ENCODE data around the gene PRAMEF20. TPM values are rescaled to one million over a fixed set of nuclear protein-coding genes. Genes with fewer than 3 reads are reported as not detected.
"Not testable (repeated sequence)": the region's sequence is repeated elsewhere in the genome, so short reads cannot be mapped to it uniquely, and the experiment has no call there.

Gene PRAMEF20
- total RNA-seq, result not detected
- long read RNA-seq, result 0 reads

DNA sequence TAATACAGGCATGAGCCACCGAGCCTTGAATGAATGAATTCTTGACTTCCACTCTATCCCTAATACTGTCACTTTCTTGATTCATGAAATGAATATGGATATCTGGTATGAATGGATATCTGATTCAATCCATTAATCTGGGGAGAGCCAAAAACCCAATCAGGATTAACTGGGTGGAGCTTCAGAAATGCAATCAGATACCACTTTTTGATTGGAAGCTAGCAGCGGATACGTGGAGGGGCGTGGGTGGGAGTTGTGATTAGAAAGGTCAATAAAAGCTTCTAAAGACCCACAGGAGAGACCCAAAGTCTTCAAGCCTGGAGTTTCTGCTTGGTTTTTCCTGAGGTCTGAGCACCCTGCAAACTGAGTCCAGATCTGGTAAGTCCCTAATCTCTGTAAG lies at the start of gene PRAMEF20:
Gene PRAMEF20 (plus strand): TSS at position 301 of the 400 bp plus-strand sequence. CDS start 5,905 bp downstream, outside the sequence.
- DNase-seq (ENCODE audit: low spot score); intact Hi-C loops (cut with DNase I): not testable (repeated sequence)

- intact Hi-C loops (cut with DNase I); DNase-seq (ENCODE audit: low spot score): not testable (repeated sequence)
Observed at GRCh38 chr1:13362364-13362763, 47.9 kb upstream of the PRAMEF20 start.

- intact Hi-C loops (cut with DNase I); DNase-seq (ENCODE audit: low spot score): not testable (repeated sequence)
Observed at GRCh38 chr1:13364928-13365327, 45.3 kb upstream of the PRAMEF20 start.

- intact Hi-C loops (cut with DNase I); DNase-seq (ENCODE audit: low spot score): not testable (repeated sequence)
Observed at GRCh38 chr1:13366536-13366935, 43.7 kb upstream of the PRAMEF20 start.

DNA sequence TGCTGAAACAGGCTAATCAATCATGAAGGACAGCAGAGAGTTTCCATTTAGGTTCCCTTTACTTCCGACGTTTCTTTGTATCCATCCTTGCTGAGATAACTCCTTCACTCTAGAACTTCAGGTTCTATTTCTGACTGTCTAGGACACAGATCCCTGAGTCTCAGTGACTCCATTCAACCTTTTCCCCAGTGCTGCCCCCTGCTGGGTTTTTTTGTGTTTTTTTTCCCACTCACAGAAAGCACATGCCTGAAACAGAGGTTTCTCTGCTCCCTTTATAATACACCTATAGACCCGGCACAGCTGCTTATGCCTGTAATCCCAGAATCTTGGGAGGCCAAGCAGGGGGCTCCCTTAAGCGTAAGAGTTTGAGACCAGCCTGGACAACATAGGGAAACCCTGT lies 41.7 kb upstream of the PRAMEF20 start:
- intact Hi-C loops (cut with DNase I); DNase-seq (ENCODE audit: low spot score): not testable (repeated sequence)

GRCh38 chr1:13378983-13379382 lies 31.3 kb upstream of the PRAMEF20 start:
- intact Hi-C loops (cut with DNase I), result not testable (repeated sequence)

GRCh38 chr1:13380380-13380779 lies 29.9 kb upstream of the PRAMEF20 start:
- intact Hi-C loops (cut with DNase I); DNase-seq (ENCODE audit: low spot score): not testable (repeated sequence)

More at GRCh38 chr1:13378983-13379382, 31.3 kb upstream of the PRAMEF20 start:
- not testable (repeated sequence) for DNase-seq (ENCODE audit: low spot score)

DNA sequence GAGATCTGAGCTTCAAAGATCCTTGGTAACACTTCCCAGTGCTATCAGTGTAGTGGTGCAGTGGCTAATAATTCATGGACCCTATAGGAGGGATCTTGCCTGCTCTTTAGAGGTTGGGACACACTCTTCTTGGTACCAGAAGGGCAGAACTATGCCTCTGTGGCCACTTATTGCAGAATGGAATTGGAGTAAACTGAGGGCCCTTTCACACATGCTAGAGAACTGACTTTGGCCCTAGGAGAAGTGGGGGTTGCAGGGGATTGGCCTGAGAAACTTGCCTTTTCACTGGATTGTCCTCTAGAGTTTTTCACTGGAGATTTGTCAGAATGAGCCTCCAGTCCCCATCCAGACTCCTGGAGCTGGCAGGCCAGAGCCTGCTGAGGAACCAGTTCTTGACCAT lies 20.9 kb upstream of the PRAMEF20 start, which contains the start of gene PRAMEF17:
Gene PRAMEF17 (plus strand): TSS at position 301 of the 400 bp plus-strand sequence. CDS start 26 bp downstream, at position 327.
- intact Hi-C loops (cut with DNase I); DNase-seq (ENCODE audit: low spot score): not testable (repeated sequence)

DNA sequence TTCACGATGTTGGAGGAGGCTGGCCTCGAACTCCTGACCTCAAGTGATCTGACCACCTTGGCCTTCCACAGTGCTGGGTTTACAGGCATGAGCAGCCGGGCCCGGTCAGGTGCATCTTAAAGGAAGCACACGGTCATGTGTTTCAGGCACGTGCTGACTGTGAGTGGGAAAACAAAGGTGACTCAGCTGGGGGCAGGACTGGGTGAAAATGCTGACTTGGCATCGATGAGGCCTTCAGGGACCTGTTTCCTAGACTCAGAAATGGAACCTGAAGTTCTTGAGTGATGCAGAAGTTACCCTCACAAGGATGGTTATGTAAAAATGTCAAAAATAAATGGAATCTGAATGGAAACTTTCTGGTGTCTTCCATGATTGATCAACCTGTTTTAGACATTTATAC lies 17.2 kb upstream of the PRAMEF20 start:
- DNase-seq (ENCODE audit: low spot score); intact Hi-C loops (cut with DNase I): not testable (repeated sequence)

DNA sequence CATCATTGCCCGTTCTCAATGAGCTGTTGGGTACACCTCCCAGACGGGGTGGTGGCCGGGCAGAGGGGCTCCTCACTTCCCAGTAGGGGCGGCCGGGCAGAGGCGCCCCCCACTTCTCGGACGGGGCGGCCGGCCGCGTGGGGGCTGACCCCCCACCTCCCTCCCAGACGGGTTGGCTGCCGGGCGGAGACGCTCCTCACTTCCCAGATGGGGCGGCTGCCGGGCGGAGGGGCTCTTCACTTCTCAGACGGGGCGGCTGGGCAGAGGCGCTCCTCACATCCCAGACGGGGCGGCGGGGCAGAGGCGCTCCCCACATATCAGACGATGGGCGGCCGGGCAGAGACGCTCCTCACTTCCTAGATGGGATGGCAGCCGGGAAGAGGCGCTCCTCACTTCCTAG lies 15.5 kb upstream of the PRAMEF20 start:
- intact Hi-C loops (cut with DNase I); DNase-seq (ENCODE audit: low spot score): not testable (repeated sequence)

- intact Hi-C loops (cut with DNase I), result not testable (repeated sequence)
Observed at GRCh38 chr1:13395311-13395710, 14.9 kb upstream of the PRAMEF20 start.

DNA sequence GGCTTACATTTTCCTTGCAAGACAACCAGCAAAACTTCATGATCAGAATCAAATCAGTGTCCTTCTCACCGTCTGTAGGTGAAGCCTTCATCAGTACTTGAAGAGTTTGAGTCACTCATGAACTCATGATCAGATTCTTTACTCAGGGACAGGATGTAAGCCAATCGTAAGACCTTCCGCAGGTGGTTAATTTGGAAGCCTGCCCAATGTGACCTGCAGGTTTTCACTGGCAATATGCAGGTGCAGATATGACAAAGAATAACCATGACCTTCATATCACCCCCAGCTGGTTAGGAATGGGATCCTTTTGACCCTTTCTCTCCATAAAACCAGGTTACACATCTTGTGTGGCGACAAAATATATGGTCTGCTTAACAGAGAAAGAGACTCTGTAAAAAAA lies 2.4 kb upstream of the PRAMEF20 start:
- DNase-seq (ENCODE audit: low spot score), result no peak
- intact Hi-C loops (cut with DNase I), result no loop called here

More at GRCh38 chr1:13395311-13395710, 14.9 kb upstream of the PRAMEF20 start:
- not testable (repeated sequence) for DNase-seq (ENCODE audit: low spot score)

- intact Hi-C loops (cut with DNase I), result no loop called here
- DNase-seq (ENCODE audit: low spot score), result no peak
Observed at GRCh38 chr1:13430495-13430894, 20.2 kb downstream of the PRAMEF20 start.

GRCh38 chr1:13432251-13432650 lies 22.0 kb downstream of the PRAMEF20 start:
- DNase-seq (ENCODE audit: low spot score), result no peak
- intact Hi-C loops (cut with DNase I), result no loop called here

DNA sequence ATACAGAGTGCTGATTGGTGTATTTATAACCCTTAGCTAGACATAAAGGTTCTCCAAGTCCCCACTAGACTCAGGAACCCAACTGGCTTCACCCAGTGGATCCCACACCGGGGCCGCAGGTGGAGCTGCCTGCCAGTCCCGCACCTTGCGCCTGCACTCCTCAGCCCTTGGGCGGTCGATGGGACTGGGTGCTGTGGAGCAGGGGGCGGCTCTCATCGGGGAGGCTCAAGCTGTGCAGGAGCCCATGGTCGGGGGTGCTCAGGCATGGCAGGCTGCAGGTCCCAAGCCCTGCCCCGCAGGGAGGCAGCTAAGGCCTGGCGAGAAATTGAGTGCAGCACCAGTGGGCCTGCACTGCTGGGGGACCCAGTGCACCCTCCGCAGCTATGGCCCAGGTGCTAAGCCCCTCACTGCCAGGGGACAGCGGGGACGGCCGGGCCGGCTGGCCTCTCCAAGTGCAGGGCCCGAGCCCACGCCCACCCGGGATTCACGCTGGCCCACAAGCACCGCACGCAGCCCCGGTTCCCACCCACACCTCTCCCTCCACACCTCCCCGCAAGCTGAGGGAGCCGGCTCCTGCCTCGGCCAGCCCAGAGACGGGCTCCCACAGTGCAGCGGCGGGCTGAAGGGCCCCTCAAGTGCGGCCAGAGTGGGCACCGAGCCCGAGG lies 23.6 kb downstream of the PRAMEF20 start:
- DNase-seq (ENCODE audit: low spot score); intact Hi-C loops (cut with DNase I): not testable (repeated sequence)

GRCh38 chr1:13435458-13435857 lies 25.2 kb downstream of the PRAMEF20 start:
- DNase-seq (ENCODE audit: low spot score), result no peak
- intact Hi-C loops (cut with DNase I), result no loop called here

DNA sequence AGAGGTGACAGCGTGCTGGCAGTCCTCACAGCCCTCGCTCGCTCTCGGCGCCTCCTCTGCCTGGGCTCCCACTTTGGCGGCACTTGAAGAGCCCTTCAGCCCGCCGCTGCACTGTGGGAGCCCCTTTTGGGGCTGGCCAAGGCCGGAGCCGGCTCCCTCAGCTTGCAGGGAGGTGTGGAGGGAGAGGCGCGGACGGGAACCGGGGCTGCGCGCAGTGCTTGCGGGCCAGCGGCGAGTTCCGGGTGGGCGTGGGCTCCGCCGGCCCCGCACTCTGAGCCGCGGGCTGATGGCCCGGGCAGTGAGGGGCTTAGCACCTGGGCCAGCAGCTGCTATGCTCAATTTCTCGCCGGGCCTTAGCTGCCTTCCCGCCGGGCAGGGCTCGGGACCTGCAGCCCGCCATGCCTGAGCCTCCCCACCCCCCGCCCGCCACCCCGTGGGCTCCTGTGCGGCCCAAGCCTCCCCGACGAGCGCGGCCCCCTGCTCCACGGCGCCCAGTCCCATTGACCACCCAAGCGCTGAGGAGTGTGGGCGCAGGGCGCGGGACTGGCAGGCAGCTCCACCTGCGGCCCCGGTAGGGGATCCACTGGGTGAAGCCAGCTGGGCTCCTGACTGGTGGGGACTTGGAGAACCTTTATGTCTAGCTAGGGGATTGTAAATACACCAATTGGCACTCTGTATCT lies 29.0 kb downstream of the PRAMEF20 start:
- intact Hi-C loops (cut with DNase I); DNase-seq (ENCODE audit: low spot score): not testable (repeated sequence)

GRCh38 chr1:13443335-13443979 lies 33.2 kb downstream of the PRAMEF20 start:
- intact Hi-C loops (cut with DNase I), result no loop called here

DNA sequence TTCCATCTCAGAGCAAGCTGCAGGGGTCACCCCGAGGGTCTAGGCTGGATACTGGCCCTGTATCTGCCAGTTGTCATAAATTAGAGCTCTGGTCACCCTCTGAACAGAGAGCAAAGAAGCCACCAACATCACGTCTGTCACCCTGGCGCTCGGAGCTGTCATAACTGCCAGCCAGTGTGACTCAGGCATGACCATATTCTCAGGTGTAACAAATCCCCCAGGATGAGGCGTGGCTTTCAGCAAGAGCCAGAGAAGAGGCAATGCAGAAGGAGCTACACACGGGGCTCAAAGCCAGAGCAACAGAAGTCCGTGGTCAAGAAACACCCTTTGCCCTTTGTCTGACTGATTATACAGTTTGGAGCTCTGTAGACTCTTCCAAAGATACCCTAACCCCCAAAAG lies 40.0 kb downstream of the PRAMEF20 start:
- no peak for DNase-seq (ENCODE audit: low spot score)

More at GRCh38 chr1:13443335-13443979, 33.2 kb downstream of the PRAMEF20 start:
- DNase-seq (ENCODE audit: low spot score), result no peak

GRCh38 chr1:13451399-13451965 lies 41.2 kb downstream of the PRAMEF20 start:
- intact Hi-C loops (cut with DNase I), result no loop called here
- no peak for DNase-seq (ENCODE audit: low spot score)

More for the DNA sequence above, 40.0 kb downstream of the PRAMEF20 start:
- intact Hi-C loops (cut with DNase I), result no loop called here
